Spleen (tissue), 11 donors: Measurements from ENCODE around the gene GALNT3. TPM values are rescaled to one million over a fixed set of nuclear protein-coding genes. Genes with fewer than 3 reads are reported as not detected.

Source experiments
- DNase-seq: peaks from one replicate; pipeline ENCODE4 v3.0.0-alpha.2; 2020
- H3K27ac ChIP-seq, 8 donors: fragments of 200-600 bp; sonication (generic) in 7 of 8; 1 replicate in 4 of 8; 2 replicates in 4 of 8; pipeline versions ENCODE4 v1.5.0 to v1.8.0; 2016 to 2021; ENCODE audit warnings: inconsistent platforms in 4 of 8, mild to moderate bottlenecking in 4 of 8, moderate library complexity in 1 of 8
- H3K27me3 ChIP-seq, 7 donors: fragments of 200-600 bp; sonication (generic) in 6 of 7; replicated peaks in 1 of 7; 1 replicate in 4 of 7; 2 replicates in 3 of 7; pipeline versions ENCODE4 v1.5.0 to v1.8.0; 2016 to 2021; ENCODE audit warnings: inconsistent platforms in 3 of 7, mild to moderate bottlenecking in 1 of 7
- H3K36me3 ChIP-seq, 6 donors: fragments of 200-600 bp; sonication (generic) in 5 of 6; 1 replicate in 4 of 6; 2 replicates in 2 of 6; pipeline versions ENCODE4 v1.5.0 to v1.8.0; 2016 to 2021; ENCODE audit warnings: inconsistent platforms in 2 of 6
- H3K4me1 ChIP-seq, 6 donors: fragments of 200-600 bp; sonication (generic) in 5 of 6; 1 replicate in 3 of 6; 2 replicates in 3 of 6; pipeline versions ENCODE4 v1.5.0 to v1.8.0; 2016 to 2021; ENCODE audit warnings: inconsistent platforms in 3 of 6
- H3K4me3 ChIP-seq, 8 donors: fragments of 200-600 bp; sonication (generic) in 7 of 8; 1 replicate in 4 of 8; 2 replicates in 4 of 8; pipeline versions ENCODE4 v1.5.0 to v1.8.0; 2016 to 2021; ENCODE audit warnings: inconsistent platforms in 4 of 8, mild to moderate bottlenecking in 4 of 8, moderate library complexity in 2 of 8
- H3K9me3 ChIP-seq, 8 donors: fragments of 200-600 bp; sonication (generic) in 7 of 8; 1 replicate in 4 of 8; 2 replicates in 4 of 8; pipeline versions ENCODE4 v1.5.0 to v1.8.0; 2016 to 2021; ENCODE audit warnings: inconsistent platforms in 4 of 8
- CTCF ChIP-seq, 11 experiments: fragments of 200-600 bp in 7 of 11; fragments of 450-650 bp in 4 of 11; sonication (generic) in 4 of 11; IDR thresholded peaks in 8 of 11; conservative IDR thresholded peaks in 3 of 11; 1 replicate in 7 of 11; 2 replicates in 4 of 11; pipeline versions ENCODE4 v1.4.0 to v1.8.0; 2016 to 2021; ENCODE audit warnings: antibody characterized with exemption in 11 of 11, inconsistent platforms in 4 of 11, mild to moderate bottlenecking in 1 of 11
- POLR2A ChIP-seq, 3 donors: fragments of 450-650 bp; IDR thresholded peaks; one replicate each; pipeline ENCODE4 v1.5.1; 2017; ENCODE audit warnings: antibody characterized with exemption in 3 of 3, mild to moderate bottlenecking in 1 of 3
- POLR2AphosphoS5 ChIP-seq, 3 donors: sonication (generic); formaldehyde crosslinking; IDR thresholded peaks; one replicate each; pipeline ENCODE4 v1.5.1; 2017; ENCODE audit warnings: antibody characterized with exemption in 3 of 3
- WGBS, 5 donors: extraction: QIAGEN DNeasy Blood & Tissue Kit in 3 of 5; methylation state at CpG; one replicate each; pipeline versions ENCODE4 v1.1.5 to v1.1.7; 2013 to 2018; 5-methylcytosine and 5-hydroxymethylcytosine counted together
- intact Hi-C: fragments of 100-400 bp; cut with DNase I; formaldehyde crosslinking; loops from one replicate; pipeline ENCODE4 v1.15.0; 2023; ENCODE audit warnings: low total_unique reads
- polyA plus RNA-seq, 3 donors: library from polyadenylated mRNA; stranded (reverse); fragments of 200-250 nt; gene quantifications; one replicate each; pipeline ENCODE4 v1.2.1, GENCODE V29; 2013
- total RNA-seq, 7 donors: library from RNA; depleted of rRNA in 3 of 7; stranded (reverse); fragments of >200 nt in 3 of 7; fragmentation: NEBNext Ultra II Directional in 4 of 7; extraction: Animal tissue kit (Norgen Biotek cat#: 25700) in 4 of 7; gene quantifications; one replicate each; pipeline versions ENCODE4 v1.1.0 to v1.2.1, GENCODE V29; 2016 to 2021
- donor health status: healthy with polysubstance abuse.
- donor health status: DM: no; HTN: no; CAD: no; lungs with moderate emphysema.
- donor health status: DM: no; HTN: no; CAD: no.
- donor health status: Bipolar disorder and iron deficiency.
- donor health status: healthy.
- donor health status: DM: no; HTN: no; CAD: no.
- donor health status: DM: yes; HTN: yes; CAD: no.

The GALNT3 gene
- total and polyA plus RNA-seq, 10 donors: 5.6 to 58.1 (median 31.2) TPM

GRCh38 chr2:165743442-165743841, 50.6 kb downstream of the GALNT3 start:
- peaks cover 0 to 11% (median 8%) of the 10 kb centered on the region in 6 donors for H3K4me1 ChIP-seq
- intact Hi-C loops: no loop called here
- H3K36me3 ChIP-seq: peaks cover 0 to 33% (median 0%) of the 10 kb centered on the region in 6 donors
- H3K9me3 ChIP-seq: no peaks in the 10 kb centered on the region
- WGBS, 5 donors: 20 to 30% (median 23%) methylated on average over 2 of the region's 2 CpGs
- no peak overlapping the region for H3K27ac ChIP-seq
- no peaks in the 10 kb centered on the region for H3K27me3 ChIP-seq
- TF ChIP-seq POLR2AphosphoS5 (IDR thresholded peaks at IDR 0.05): no peak
- no peak for TF ChIP-seq CTCF (IDR thresholded peaks at IDR 0.05 in 8 of 11, conservative IDR thresholded peaks at IDR 0.05 in 3 of 11)
- no peak for TF ChIP-seq POLR2A (IDR thresholded peaks at IDR 0.05)
- H3K4me3 ChIP-seq: no peak overlapping the region
- no peak for DNase-seq

- no peaks in the 10 kb centered on the region for H3K4me1 ChIP-seq
- intact Hi-C loops: no loop called here
- no peak for DNase-seq
- TF ChIP-seq CTCF (IDR thresholded peaks at IDR 0.05 in 8 of 11, conservative IDR thresholded peaks at IDR 0.05 in 3 of 11) (no peak), POLR2AphosphoS5 (IDR thresholded peaks at IDR 0.05) (no peak), POLR2A (IDR thresholded peaks at IDR 0.05) (no peak)
- H3K27ac ChIP-seq: no peak overlapping the region
- no peaks in the 10 kb centered on the region for H3K27me3 ChIP-seq
- H3K9me3 ChIP-seq: no peaks in the 10 kb centered on the region
- H3K4me3 ChIP-seq: no peak overlapping the region
- H3K36me3 ChIP-seq: no peaks in the 10 kb centered on the region
Measured at GRCh38 chr2:165725421-165725820, 68.6 kb downstream of the GALNT3 start.

- no peak overlapping the region for H3K4me3 ChIP-seq
- H3K27me3 ChIP-seq: no peaks in the 10 kb centered on the region
- H3K27ac ChIP-seq: no peak overlapping the region
- no peaks in the 10 kb centered on the region for H3K4me1 ChIP-seq
- no peaks in the 10 kb centered on the region for H3K9me3 ChIP-seq
- H3K36me3 ChIP-seq: no peaks in the 10 kb centered on the region
- DNase-seq: no peak
- intact Hi-C loops: no loop called here
- no peak for TF ChIP-seq POLR2AphosphoS5 (IDR thresholded peaks at IDR 0.05)
Measured at GRCh38 chr2:165720511-165720910, 73.5 kb downstream of the GALNT3 start.

- no peaks in the 10 kb centered on the region for H3K4me1 ChIP-seq
- H3K4me3 ChIP-seq: no peak overlapping the region
- H3K27me3 ChIP-seq: no peaks in the 10 kb centered on the region
- H3K9me3 ChIP-seq: no peaks in the 10 kb centered on the region
- DNase-seq: no peak
- H3K36me3 ChIP-seq: no peaks in the 10 kb centered on the region
- intact Hi-C loops: no loop called here
- 61 to 85% (median 72%) methylated on average over 1 of the region's 1 CpG for WGBS, 5 donors
- TF ChIP-seq CTCF (IDR thresholded peaks at IDR 0.05 in 8 of 11, conservative IDR thresholded peaks at IDR 0.05 in 3 of 11) (no peak), POLR2A (IDR thresholded peaks at IDR 0.05) (no peak), POLR2AphosphoS5 (IDR thresholded peaks at IDR 0.05) (no peak)
- no peak overlapping the region for H3K27ac ChIP-seq
Measured at GRCh38 chr2:165718610-165719210, 75.3 kb downstream of the GALNT3 start.

- TF ChIP-seq POLR2A (IDR thresholded peaks at IDR 0.05) (no peak), POLR2AphosphoS5 (IDR thresholded peaks at IDR 0.05) (no peak), CTCF (IDR thresholded peaks at IDR 0.05 in 8 of 11, conservative IDR thresholded peaks at IDR 0.05 in 3 of 11) (no peak)
- Histone ChIP-seq H3K36me3 (no peaks in the 10 kb centered on the region), H3K27ac (no peak overlapping the region), H3K4me1 (no peaks in the 10 kb centered on the region), H3K27me3 (no peaks in the 10 kb centered on the region), H3K9me3 (peaks cover 0 to 12% (median 0%) of the 10 kb centered on the region in 8 donors), H3K4me3 (no peak overlapping the region)
- intact Hi-C loops: no loop called here
- 71 to 80% (median 78%) methylated on average over 1 of the region's 1 CpG for WGBS, 5 donors
- DNase-seq: no peak
Measured at GRCh38 chr2:165716091-165716490, 78.0 kb downstream of the GALNT3 start.
